HG03439 (cell line): Measurements from ENCODE around the gene MBOAT7.
"Not testable (repeated sequence)": the region's sequence is repeated elsewhere in the genome, so short reads cannot be mapped to it uniquely, and the experiment has no call there.

Experiments
- ATAC-seq: cut with Tn5 transposase; IDR thresholded peaks from one replicate; pipeline ENCODE4 v1.9.1; 2021; ENCODE audit warnings: mild to moderate bottlenecking, moderate library complexity; ENCODE audit not compliant: unreplicated experiment

The MBOAT7 gene

GRCh38 chr19:54209811-54210494 lies 20.6 kb upstream of the MBOAT7 start:
- no peak for ATAC-seq

DNA sequence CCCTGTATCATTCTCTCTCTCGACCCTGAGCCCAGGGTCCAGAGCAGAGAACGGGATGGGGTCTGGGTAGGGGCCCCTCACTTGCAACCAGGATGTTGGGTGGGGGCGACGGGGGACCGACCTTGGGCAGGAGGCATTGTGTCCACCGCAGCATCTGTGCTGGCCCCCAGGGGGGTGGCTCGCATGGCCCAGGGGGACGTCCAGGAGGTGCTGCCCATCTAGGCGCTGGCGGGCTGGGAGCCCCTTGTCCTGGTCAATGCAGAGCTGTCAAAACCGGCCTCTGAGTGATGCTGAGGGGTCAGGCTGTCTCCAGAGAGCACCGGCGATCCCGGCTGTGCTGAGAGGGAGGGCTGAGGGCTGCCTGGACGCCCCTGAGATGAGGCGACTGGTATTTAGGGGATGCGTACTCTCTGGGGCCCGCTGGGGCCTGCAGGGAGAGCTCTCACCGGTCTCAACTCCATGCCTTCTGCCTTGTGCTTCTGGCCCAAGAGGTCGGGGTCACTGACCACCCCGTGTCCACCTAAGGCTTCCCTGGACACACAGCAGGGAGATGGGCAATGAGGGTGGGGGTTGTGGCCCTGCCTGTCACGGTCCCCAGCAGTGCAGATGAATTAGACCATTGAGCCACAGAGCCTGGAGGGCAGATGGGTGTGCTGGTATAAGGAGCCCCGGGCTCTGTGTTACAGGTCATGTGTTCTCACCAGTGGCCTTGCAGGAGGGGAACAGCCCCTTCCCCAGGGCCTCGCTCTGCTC lies 19.9 kb upstream of the MBOAT7 start:
- ATAC-seq = no peak

DNA sequence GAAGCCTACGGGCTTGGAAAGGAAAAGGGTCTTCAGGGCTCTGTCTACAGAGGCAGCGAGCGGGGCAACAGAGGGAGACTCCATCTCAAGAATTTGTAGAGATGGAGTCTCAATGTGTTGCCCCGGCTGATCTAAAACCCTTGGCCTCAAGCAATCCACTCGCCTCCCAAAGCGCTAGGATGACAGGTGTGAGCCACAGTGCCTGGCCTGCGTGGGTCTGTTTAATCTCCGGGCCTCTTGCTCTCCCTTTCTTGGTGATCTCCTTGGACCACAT lies 19.3 kb upstream of the MBOAT7 start:
- ATAC-seq = no peak

DNA sequence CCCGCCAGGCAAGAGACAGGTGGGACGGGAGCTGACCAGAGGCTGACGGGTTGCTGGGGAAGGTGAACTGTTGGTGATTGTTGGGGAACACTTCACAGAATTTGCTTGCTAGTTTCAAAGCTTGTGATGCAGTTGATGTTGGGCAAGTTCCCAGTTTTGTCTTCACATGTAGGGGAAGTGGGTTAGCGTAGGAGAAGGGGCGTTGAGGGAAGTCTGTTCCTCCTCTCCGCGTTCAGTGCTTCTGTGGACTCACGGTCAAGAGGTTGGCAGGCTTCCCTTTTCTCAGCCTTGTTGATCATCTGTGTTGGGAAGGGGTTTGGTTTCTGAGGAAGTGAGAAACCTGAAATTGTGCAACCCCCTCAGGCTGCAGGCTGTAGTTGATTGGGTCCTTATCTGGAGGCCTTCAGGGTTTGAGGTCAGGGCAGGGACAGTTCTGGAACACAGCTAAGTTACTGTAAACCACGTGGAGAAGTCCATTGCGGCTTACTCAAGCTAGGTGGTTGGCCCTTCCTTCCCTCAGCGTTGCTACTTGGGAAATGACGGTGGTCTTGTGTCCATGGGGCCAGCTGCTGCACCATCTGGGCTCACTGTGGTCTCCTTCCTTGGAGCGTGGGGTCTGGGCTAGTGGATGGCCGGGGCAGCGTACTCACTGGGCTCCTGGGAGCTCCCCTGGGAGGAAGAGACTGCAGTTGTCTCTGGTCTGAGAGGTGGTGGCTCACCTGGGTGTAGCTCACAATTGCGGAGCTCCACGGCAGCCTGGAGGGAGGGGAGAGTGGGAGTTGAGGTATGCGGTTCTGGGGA lies 18.8 kb upstream of the MBOAT7 start:
- ATAC-seq = no peak

DNA sequence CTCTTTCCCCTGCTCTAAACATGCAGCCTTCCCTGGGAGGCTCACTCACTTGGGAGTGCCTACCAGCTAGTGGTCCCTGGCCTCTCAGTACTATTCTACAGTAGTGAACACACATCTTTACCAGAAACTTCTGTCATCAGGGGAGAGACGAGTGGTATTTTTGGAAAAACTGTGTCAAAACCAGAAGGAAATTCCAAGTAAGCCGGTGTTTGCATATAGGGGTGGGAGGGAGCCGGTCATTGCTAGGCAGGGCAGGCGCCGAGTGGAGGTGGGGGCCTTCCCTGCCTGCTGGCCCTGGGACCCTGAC lies 18.2 kb upstream of the MBOAT7 start:
- no peak for ATAC-seq

- ATAC-seq = not testable (repeated sequence)
These were observed 17.8 kb upstream of the MBOAT7 start for GRCh38 chr19:54207193-54207592.

DNA sequence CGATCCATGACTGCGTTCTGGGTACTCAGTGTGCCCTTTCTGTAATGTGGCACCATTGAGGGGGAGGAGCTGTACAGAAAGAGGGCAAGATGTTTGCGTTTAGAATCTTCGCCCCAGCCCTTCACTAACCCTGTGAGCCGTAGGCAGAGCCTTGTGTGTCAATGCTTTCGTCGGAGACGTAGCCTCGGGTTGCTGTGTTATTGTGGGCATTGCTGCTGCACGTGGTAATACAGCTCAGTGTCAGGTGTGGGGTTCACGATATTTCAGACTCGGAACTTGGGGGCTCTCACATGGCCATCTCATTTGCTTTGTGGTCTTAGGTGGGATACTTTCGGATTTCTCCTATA lies 17.4 kb upstream of the MBOAT7 start:
- no peak for ATAC-seq

GRCh38 chr19:54206030-54206830 lies 16.9 kb upstream of the MBOAT7 start:
- no peak for ATAC-seq

DNA sequence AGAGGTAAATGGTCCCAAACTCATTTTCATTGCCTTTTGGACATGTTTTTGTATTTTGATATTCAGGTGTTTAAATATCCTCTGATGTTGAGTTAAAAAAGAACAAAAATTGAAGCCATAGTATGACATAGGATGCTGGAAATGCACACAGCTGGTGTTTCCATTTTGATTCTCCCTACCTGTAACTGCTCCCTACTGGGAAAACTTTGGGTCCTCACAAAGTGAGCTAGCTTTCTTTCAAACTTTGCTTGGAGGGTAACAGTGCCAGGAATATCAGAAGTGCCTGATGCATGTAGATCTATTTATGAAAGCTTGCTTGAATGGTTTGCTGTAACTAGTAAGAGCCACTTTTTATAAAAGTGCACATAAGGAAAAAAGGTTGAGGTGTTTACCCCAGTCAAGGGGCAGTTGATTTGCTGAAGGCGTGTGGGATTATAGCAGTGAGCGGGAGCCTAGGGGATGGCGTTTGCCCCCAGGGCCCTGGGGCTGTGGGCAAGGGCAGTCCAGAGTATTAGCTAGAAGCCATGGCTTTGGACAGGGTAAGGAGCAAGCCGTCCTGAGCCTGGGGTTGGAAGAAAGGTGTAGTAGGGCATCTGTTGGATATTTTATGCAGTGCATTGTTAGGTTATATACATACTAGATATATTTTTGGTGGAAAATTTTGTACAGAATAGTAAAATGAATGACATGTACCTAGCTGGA lies 15.5 kb upstream of the MBOAT7 start:
- ATAC-seq = no peak

GRCh38 chr19:54203151-54203611 lies 13.8 kb upstream of the MBOAT7 start:
- no peak for ATAC-seq

DNA sequence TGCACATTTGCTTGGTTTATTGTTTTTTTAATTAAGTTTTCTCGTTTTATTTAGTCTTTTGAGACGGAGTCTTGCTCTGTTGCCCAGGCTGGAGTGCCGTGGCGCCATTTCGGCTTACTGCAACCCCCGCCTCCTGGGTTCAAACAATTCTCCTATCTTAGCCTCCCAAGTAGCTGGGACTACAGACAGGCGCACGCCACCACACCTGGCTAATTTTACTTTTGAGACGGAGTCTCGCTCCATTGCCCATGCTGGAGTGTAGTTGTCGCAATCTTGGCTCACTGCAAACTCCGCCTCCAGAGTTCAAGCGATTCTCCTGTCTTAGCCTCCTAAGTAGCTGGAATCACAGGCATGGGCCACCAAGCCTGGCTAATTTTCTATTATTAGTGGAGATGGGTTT lies 12.6 kb upstream of the MBOAT7 start:
- no peak for ATAC-seq

DNA sequence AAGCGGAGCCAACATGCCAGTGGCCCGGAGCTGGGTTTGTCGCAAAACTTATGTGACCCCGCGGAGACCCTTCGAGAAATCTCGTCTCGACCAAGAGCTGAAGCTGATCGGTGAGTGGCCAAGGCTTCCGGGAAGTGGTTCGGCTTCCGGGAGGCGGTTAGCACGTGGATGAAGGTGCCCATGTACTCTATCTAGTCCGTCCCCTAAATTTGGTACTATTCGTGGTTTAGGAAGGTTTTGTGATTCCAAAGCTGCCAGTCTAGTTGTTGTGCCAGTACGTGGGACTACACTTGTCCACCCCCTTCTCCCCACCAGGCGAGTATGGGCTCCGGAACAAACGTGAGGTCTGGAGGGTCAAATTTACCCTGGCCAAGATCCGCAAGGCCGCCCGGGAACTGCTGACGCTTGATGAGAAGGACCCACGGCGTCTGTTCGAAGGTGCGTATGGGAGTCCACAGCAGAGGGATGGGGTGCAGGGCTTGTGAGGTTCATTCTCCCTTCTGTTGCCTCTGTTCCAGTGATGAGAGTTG lies 11.9 kb upstream of the MBOAT7 start:
- ATAC-seq = no peak

DNA sequence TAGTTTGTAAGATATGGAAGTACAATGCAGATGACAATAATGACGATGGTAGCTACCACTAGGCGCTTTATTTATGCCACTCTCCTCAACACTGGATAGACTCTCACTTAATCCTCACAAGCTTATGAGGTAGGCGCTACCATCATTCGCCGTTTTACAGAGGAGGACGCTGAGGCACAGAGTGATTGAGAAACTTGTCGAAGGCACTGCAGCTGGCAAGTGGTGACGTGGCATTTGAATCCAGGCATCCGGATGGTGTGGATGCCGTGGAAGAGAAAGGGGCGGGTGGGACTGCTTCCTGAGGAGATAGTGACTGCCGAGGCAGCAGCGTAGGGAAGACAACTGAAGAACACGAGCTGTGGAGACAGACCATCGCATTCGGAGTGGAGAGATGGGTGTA lies 10.0 kb upstream of the MBOAT7 start:
- ATAC-seq = no peak

- no peak for ATAC-seq
These were observed 7.7 kb upstream of the MBOAT7 start for GRCh38 chr19:54197121-54197520.

DNA sequence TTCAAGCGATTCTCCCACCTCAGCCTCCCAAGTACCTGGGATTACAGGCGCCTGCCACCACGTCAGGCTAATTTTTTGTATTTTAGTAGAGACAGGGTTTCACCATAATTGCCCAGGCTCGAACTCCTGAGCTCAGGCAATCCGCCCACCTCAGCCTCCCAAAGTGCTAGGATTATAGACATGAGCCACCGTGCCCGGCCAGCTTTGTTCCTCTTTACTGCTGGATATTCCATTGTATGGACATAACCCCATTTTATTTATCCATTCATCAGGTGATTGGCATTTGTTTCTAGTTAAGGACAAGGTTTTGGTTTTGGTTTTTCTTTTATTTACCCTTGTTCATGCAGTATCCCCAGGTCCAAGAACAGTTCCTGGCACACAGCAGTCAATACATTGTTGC lies 7.2 kb upstream of the MBOAT7 start:
- ATAC-seq = no peak

DNA sequence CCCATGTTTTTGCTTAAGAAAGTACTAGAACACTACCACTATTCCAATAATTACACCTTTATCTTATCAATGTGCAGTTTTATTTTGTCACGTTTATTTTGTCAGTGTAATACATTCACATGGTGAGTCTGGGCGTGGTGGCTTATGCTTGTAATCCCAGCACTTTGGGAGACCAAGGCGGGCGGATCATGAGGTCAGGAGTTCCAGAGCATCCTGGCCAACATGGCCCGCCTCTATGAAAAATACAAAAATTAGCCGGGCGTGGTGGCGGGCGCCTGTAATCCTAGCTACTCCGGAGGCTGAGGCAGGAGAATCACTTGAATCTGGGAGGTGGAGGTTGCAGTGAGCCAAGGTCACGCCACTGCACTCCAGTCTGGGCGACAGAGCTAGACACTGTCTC lies 5.1 kb upstream of the MBOAT7 start:
- ATAC-seq = not testable (repeated sequence)

GRCh38 chr19:54193011-54193410 lies 3.6 kb upstream of the MBOAT7 start:
- ATAC-seq = no peak

GRCh38 chr19:54191811-54192453 lies 2.6 kb upstream of the MBOAT7 start:
- no peak for ATAC-seq

DNA sequence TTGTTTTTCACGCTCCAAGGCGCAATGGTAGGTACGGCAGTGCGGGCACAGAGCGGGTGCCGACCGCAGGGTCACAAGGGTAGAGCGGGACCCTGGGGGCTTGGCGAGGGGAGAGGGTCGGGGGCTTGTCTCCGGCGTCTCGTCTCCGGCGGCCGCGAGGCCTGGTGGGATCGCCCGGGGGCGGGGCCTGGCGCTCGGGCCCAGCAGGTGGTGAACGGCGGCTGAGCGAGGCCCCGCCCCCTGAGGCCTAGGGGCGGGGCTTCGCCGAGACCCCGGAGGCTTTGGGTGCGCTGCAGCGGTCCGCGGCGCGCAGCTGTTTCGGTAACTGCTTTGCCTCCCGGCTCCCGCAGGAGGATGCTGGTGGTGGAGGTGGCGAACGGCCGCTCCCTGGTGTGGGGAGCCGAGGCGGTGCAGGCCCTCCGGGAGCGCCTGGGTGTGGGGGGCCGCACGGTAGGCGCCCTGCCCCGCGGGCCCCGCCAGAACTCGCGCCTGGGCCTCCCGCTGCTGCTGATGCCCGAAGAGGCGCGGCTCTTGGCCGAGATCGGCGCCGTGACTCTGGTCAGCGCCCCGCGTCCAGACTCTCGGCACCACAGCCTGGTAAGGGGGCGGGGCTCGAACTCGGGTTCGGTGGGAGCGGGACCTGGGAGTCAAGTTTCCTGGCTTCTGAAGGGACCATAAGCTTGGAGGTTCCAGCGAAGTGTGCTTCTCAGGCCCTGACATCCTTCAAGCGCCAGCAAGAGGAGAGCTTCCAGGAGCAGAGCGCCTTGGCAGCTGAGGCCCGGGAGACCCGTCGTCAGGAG lies 1.8 kb upstream of the MBOAT7 start, which contains the start of gene TSEN34:
TSS of gene TSEN34 (plus strand) at position 298 of the 800 bp plus-strand sequence. CDS start at position 355, 57 bp downstream.
- ATAC-seq = peak; percentile 26
